Endothelial cell of umbilical vein (primary cell): ENCODE measurements around the gene NOL4. TPM values are rescaled to one million over a fixed set of nuclear protein-coding genes. Genes with fewer than 3 reads are reported as not detected.
A peak's percentile ranks its signal among the peaks of the same experiment; 100 is the strongest.

Source experiments
- BruUV-seq: library from RNA; stranded (reverse); fragments of 400-500 nt; replicated peaks from 2 replicates; lab custom pipeline; 2021; lab: Mats Ljungman, UMichigan
- CTCF ChIA-PET: fragments of 300-600, 350-600 bp; sonication (Branson Sonifier 250); formaldehyde crosslinking; loops from one replicate; lab custom pipeline; 2021; ENCODE audit warnings: antibody characterized with exemption, inconsistent platforms; lab: Charles Lee
- POLR2A ChIA-PET: fragments of 300-600, 350-600 bp; sonication (Branson Sonifier 250); formaldehyde crosslinking; loops from one replicate; lab custom pipeline; 2021; ENCODE audit warnings: antibody characterized with exemption, inconsistent platforms; lab: Charles Lee
- DNase-seq: peaks from one replicate; pipeline ENCODE4 v3.0.0-alpha.2; 2011; ENCODE audit warnings: low read depth, low spot score
- FAIRE-seq: peaks from 2 replicates; lab custom pipeline; 2011; peaks lifted over from hg19 to GRCh38; lab: Jason Lieb, UNC
- H2AFZ ChIP-seq: 2 replicates; pipeline ENCODE4 v1.6.0; 2012; ENCODE audit warnings: low read depth, low read length, control low read depth, inconsistent platforms
- H3K27ac ChIP-seq: 2 replicates; pipeline ENCODE4 v1.5.1; 2011; ENCODE audit warnings: low read depth, mild to moderate bottlenecking, control low read depth, low read length, moderate library complexity; ENCODE audit not compliant: insufficient read depth
- H3K27me3 ChIP-seq, 2 experiments: 2 replicates each; pipeline versions ENCODE4 v1.6.0 to v1.6.1; 2011; ENCODE audit warnings: low read length in 2 of 2, mixed read lengths in 1 of 2; ENCODE audit not compliant: control insufficient read depth in 2 of 2, insufficient read depth in 2 of 2
- H3K36me3 ChIP-seq, 2 experiments: 2 replicates in 1 of 2; 3 replicates in 1 of 2; pipeline ENCODE4 v1.5.1; 2011; ENCODE audit warnings: low read length in 2 of 2, mild to moderate bottlenecking in 1 of 2, moderate library complexity in 1 of 2; ENCODE audit not compliant: control insufficient read depth in 2 of 2, insufficient read depth in 2 of 2; ENCODE audit errors: extremely low read depth in 1 of 2
- H3K4me1 ChIP-seq: 3 replicates; pipeline ENCODE4 v1.5.1; 2011; ENCODE audit warnings: mild to moderate bottlenecking, low read length; ENCODE audit not compliant: control insufficient read depth, insufficient read depth; ENCODE audit errors: extremely low read depth
- H3K4me2 ChIP-seq: 2 replicates; pipeline ENCODE4 v1.6.1; 2011; ENCODE audit warnings: low read length, control low read depth, mixed read lengths; ENCODE audit not compliant: insufficient read depth
- H3K4me3 ChIP-seq, 3 experiments: fragments of 200-600 bp in 1 of 3; sonication (generic), shearing (Covaris generic) in 1 of 3; replicated peaks in 1 of 3; 2 replicates each; pipeline ENCODE4 v1.5.1; 2011 to 2016; ENCODE audit warnings: control low read depth in 3 of 3, low read length in 3 of 3, mild to moderate bottlenecking in 2 of 3, inconsistent platforms in 1 of 3, low read depth in 1 of 3, moderate library complexity in 1 of 3; ENCODE audit not compliant: insufficient read depth in 1 of 3
- H3K79me2 ChIP-seq: 2 replicates; pipeline ENCODE4 v1.6.0; 2012; ENCODE audit warnings: low read length, inconsistent platforms; ENCODE audit not compliant: control insufficient read depth, insufficient read depth
- H3K9ac ChIP-seq: replicated peaks from 2 replicates; pipeline ENCODE3; 2011; ENCODE audit warnings: low read length, control low read depth; ENCODE audit not compliant: insufficient read depth; ENCODE audit errors: extremely low read depth
- H3K9me1 ChIP-seq: replicated peaks from 3 replicates; pipeline ENCODE4 v1.6.0; 2011; ENCODE audit warnings: mild to moderate bottlenecking, low read length; ENCODE audit not compliant: control insufficient read depth, insufficient read depth; ENCODE audit errors: extremely low read depth
- H3K9me3 ChIP-seq: replicated peaks from 2 replicates; pipeline ENCODE4 v1.5.1; 2012; ENCODE audit warnings: low read length, inconsistent platforms; ENCODE audit not compliant: control insufficient read depth, insufficient read depth
- H4K20me1 ChIP-seq: replicated peaks from 2 replicates; pipeline ENCODE3; 2011; ENCODE audit warnings: mild to moderate bottlenecking, low read length; ENCODE audit not compliant: control insufficient read depth, insufficient read depth; ENCODE audit errors: extremely low read depth
- CTCF ChIP-seq, 2 donors: IDR thresholded peaks; 1 replicate in 1 of 2; 2 replicates in 1 of 2; pipeline ENCODE4 v1.5.1; 2011; ENCODE audit warnings: low read length in 2 of 2, mild to moderate bottlenecking in 2 of 2, moderate library complexity in 2 of 2, control low read depth in 1 of 2, inconsistent platforms in 1 of 2, low read depth in 1 of 2; ENCODE audit not compliant: insufficient read depth in 1 of 2; ENCODE audit errors: extremely low read depth in 1 of 2
- EZH2 ChIP-seq: IDR thresholded peaks from 2 replicates; pipeline ENCODE4 v1.6.1; 2012; ENCODE audit warnings: borderline replicate concordance, low read depth, mild to moderate bottlenecking, moderate library complexity, low read length, inconsistent platforms; ENCODE audit not compliant: severe bottlenecking
- FOS ChIP-seq: IDR thresholded peaks from 2 replicates; pipeline ENCODE4 v1.6.1; 2011; ENCODE audit warnings: mild to moderate bottlenecking, low read length, moderate library complexity, borderline replicate concordance; ENCODE audit not compliant: insufficient read depth
- GATA2 ChIP-seq: IDR thresholded peaks from 2 replicates; pipeline ENCODE4 v1.7.0; 2011; ENCODE audit warnings: low read depth, mild to moderate bottlenecking, moderate library complexity, mixed read lengths, low read length; ENCODE audit not compliant: insufficient read length, insufficient read depth
- JUN ChIP-seq: IDR thresholded peaks from 2 replicates; pipeline ENCODE4 v1.6.1; 2011; ENCODE audit warnings: borderline replicate concordance, low read depth; ENCODE audit not compliant: insufficient read length, insufficient read depth
- MAX ChIP-seq: IDR thresholded peaks from 2 replicates; pipeline ENCODE4 v1.6.1; 2011; ENCODE audit not compliant: insufficient read depth, insufficient read length
- MYC ChIP-seq: IDR thresholded peaks from one replicate; pipeline ENCODE4 v1.6.1; 2011; ENCODE audit warnings: mild to moderate bottlenecking, low read depth, low read length
- POLR2A ChIP-seq: IDR thresholded peaks from 2 replicates; pipeline ENCODE4 v1.6.1; 2012; ENCODE audit warnings: low read depth, mild to moderate bottlenecking, control low read depth, low read length
- POLR2AphosphoS5 ChIP-seq: IDR thresholded peaks from 2 replicates; pipeline ENCODE4 v1.6.1; 2012; ENCODE audit warnings: low read depth, mild to moderate bottlenecking, control low read depth, low read length, moderate library complexity; ENCODE audit not compliant: insufficient read depth
- dilution Hi-C: fragments of 300-500 bp; cut with MboI; formaldehyde crosslinking; loops from one replicate; pipeline ENCODE4 v1.15.0; 2019; ENCODE audit warnings: low sequenced_read_pairs; ENCODE audit not compliant: extremely low pct_ligation_motif_present
- intact Hi-C: fragments of 100-400 bp; cut with micrococcal nuclease; formaldehyde crosslinking; loops from one replicate; pipeline ENCODE4 v1.10.0; 2022
- polyA plus RNA-seq, 4 experiments: library from polyadenylated mRNA; depleted of rRNA in 3 of 4; stranded (reverse) in 3 of 4; unstranded in 1 of 4; fragments of >200 nt; gene quantifications; 2 replicates each; pipeline versions ENCODE4 v1.2.1 to v1.2.3, GENCODE V29; 2011 to 2012; ENCODE audit warnings: missing spikeins in 1 of 4
- total RNA-seq: library from RNA; stranded (reverse); gene quantifications from 2 replicates; pipeline ENCODE4 v1.2.3, GENCODE V29; 2021

NOL4 gene
- total and polyA plus RNA-seq, 2 donors (not counting 3 experiments of a cell fraction or from before 2014, with no cell fraction given), result not detected

GRCh38 chr18:34261865-34262780 lies 37.4 kb upstream of the NOL4 start:
- Histone ChIP-seq H3K4me1 (no peaks in the 10 kb centered on the region), H3K79me2 (no peaks in the 10 kb centered on the region), H3K9me1 (no peaks in the 10 kb centered on the region), H3K9ac (no peak overlapping the region), H3K27ac (no peak overlapping the region), H4K20me1 (no peaks in the 10 kb centered on the region), H3K4me2 (no peak overlapping the region), H3K27me3 (no peaks in the 10 kb centered on the region), H3K36me3 (no peaks in the 10 kb centered on the region), H3K4me3 (no peak overlapping the region), H3K9me3 (no peaks in the 10 kb centered on the region), H2AFZ (no peak overlapping the region)
- dilution Hi-C loops (no loop called here), intact Hi-C loops (no loop called here)
- ChIA-PET POLR2A (no interaction called here), CTCF (interaction anchor here (0.8 kb wide), 1 partner anchor 157 kb away, joined by 3 read pairs; no protein-coding TSS in a partner anchor)
- DNase-seq, result no peak
- FAIRE-seq, result peak; percentile 12
- no TSS peak for BruUV-seq
- TF ChIP-seq CTCF (IDR thresholded peaks at IDR 0.05; ENCODE audit: extremely low read depth in 1 of 2, insufficient read depth in 1 of 2, low read depth in 1 of 2, low read length in 2 of 2) (no peak), JUN (no peak), MAX (no peak), MYC (no peak), FOS (no peak), POLR2AphosphoS5 (no peak), GATA2 (no peak), EZH2 (no peak), POLR2A (no peak)
